Mucosa of rectum (tissue), 2 donors: Measurements from ENCODE around the gene LRMDA.

ENCODE experiments used
- H3K27ac ChIP-seq, 2 donors: one replicate each; pipeline ENCODE4 v1.7.0; 2013; ENCODE audit warnings: inconsistent platforms in 2 of 2, low read depth in 2 of 2, low read length in 2 of 2
- H3K27me3 ChIP-seq, 2 donors: one replicate each; pipeline ENCODE4 v1.7.0; 2013; ENCODE audit warnings: low read length in 2 of 2; ENCODE audit not compliant: control insufficient read depth in 2 of 2, insufficient read depth in 2 of 2
- H3K36me3 ChIP-seq, 2 donors: one replicate each; pipeline ENCODE4 v1.7.0; 2013; ENCODE audit warnings: low read length in 2 of 2; ENCODE audit not compliant: control insufficient read depth in 2 of 2, insufficient read depth in 2 of 2
- H3K4me1 ChIP-seq, 2 donors: one replicate each; pipeline ENCODE4 v1.7.0; 2013; ENCODE audit warnings: low read length in 2 of 2, mild to moderate bottlenecking in 1 of 2; ENCODE audit not compliant: control insufficient read depth in 2 of 2, insufficient read depth in 2 of 2
- H3K4me3 ChIP-seq, 2 donors: one replicate each; pipeline ENCODE4 v1.7.0; 2013; ENCODE audit warnings: low read length in 2 of 2
- H3K9ac ChIP-seq, 2 donors: one replicate each; pipeline ENCODE4 v1.7.0; 2013; ENCODE audit warnings: low read length in 2 of 2, low read depth in 1 of 2, mild to moderate bottlenecking in 1 of 2
- H3K9me3 ChIP-seq, 2 donors: one replicate each; pipeline ENCODE4 v1.7.0; 2013; ENCODE audit warnings: low read length in 2 of 2; ENCODE audit not compliant: control insufficient read depth in 2 of 2
- donor health status: healthy.
- donor health status: Normal muscosa, but diverticular disease.

LRMDA gene

GRCh38 chr10:75939541-75939940, 508.1 kb downstream of the LRMDA start:
- H3K27ac ChIP-seq, result no peak overlapping the region
- H3K27me3 ChIP-seq, result no peaks in the 10 kb centered on the region
- no peaks in the 10 kb centered on the region for H3K4me1 ChIP-seq
- H3K9ac ChIP-seq, result no peak overlapping the region
- no peaks in the 10 kb centered on the region for H3K36me3 ChIP-seq
- no peaks in the 10 kb centered on the region for H3K9me3 ChIP-seq
- no peak overlapping the region for H3K4me3 ChIP-seq

DNA sequence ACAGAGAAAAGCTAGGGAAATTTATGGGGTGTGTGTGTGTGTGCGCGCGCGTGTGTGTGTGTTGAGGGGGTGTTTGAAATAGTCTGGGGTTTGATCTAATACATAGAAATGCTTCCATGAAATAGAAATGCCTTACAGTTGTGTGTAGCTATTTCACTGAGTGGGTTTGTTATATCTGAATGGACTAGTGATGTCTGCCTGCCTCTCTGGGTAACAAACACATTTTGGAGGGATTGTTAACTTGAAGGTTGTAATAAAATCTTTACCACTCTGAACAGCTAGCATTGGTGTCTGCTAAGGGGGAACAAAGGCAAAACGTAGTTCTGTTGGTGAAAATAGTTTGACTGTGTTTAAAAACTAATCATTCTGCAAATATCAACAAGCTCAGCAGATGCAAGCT, 509.3 kb downstream of the LRMDA start:
- no peak overlapping the region for H3K27ac ChIP-seq
- H3K4me3 ChIP-seq, result no peak overlapping the region
- no peaks in the 10 kb centered on the region for H3K36me3 ChIP-seq

DNA sequence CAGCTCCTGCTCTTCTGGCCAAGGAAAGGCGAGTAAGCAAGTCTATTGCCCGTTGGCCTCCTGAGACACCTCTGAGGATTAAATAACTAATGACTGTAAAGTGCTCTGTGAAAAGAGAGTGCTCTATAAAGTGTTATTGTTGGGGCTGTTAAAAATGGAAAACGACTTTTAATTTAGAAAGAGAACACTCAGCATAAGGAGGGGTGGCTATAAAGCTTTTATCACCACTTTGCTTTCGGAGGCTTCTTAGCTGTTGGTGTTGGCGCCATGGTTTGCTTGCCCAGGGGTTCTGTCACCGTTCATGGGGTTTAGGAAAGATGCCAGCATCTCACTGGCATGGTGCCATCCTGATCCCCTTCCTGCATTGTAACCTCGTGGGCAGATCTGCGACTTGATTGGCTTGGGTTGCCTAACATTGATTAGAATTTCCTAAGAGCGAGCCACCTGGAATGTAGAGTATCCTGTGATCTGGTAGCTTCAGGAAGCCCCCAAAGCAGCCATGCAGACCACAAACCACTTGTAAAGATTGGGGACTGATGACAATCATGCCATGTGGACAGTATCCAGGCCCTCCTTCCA, 509.9 kb downstream of the LRMDA start:
- H3K27ac ChIP-seq, result no peak overlapping the region

More for the DNA sequence above, 509.3 kb downstream of the LRMDA start:
- Histone ChIP-seq H3K27me3 (no peaks in the 10 kb centered on the region), H3K9me3 (no peaks in the 10 kb centered on the region), H3K9ac (no peak overlapping the region), H3K4me1 (no peaks in the 10 kb centered on the region)

GRCh38 chr10:75944061-75944460, 512.6 kb downstream of the LRMDA start:
- no peak overlapping the region for H3K27ac ChIP-seq
- no peaks in the 10 kb centered on the region for H3K4me1 ChIP-seq
- no peaks in the 10 kb centered on the region for H3K36me3 ChIP-seq
- no peaks in the 10 kb centered on the region for H3K27me3 ChIP-seq
- H3K4me3 ChIP-seq, result no peak overlapping the region
- H3K9me3 ChIP-seq, result no peaks in the 10 kb centered on the region
- no peak overlapping the region for H3K9ac ChIP-seq

More for the DNA sequence above, 509.9 kb downstream of the LRMDA start:
- Histone ChIP-seq H3K9me3 (no peaks in the 10 kb centered on the region), H3K4me1 (no peaks in the 10 kb centered on the region), H3K36me3 (no peaks in the 10 kb centered on the region), H3K4me3 (no peak overlapping the region), H3K9ac (no peak overlapping the region), H3K27me3 (no peaks in the 10 kb centered on the region)

DNA sequence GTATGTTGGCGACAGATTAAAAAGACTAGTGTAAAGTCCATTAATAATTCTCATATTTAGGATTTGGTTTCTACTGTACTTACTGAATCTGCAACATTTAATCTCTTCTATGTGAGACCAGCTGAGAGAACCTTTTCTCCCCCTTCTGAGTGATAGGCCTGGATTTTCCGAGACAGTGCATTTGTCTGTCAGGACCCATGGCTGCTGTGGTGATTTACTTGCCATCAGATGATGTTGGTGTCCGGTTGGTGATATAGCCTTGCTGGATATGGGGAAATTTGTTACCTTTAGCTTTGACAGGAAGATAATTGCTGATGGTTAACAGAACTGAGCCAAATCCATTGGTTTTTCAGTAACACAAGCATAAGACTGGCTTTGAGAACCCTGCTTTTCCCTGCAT, 517.2 kb downstream of the LRMDA start:
- no peaks in the 10 kb centered on the region for H3K4me1 ChIP-seq
- no peak overlapping the region for H3K9ac ChIP-seq
- no peaks in the 10 kb centered on the region for H3K36me3 ChIP-seq
- H3K4me3 ChIP-seq, result no peak overlapping the region
- H3K27ac ChIP-seq, result no peak overlapping the region
- H3K27me3 ChIP-seq, result no peaks in the 10 kb centered on the region
- H3K9me3 ChIP-seq, result no peaks in the 10 kb centered on the region

- Histone ChIP-seq H3K4me3 (no peak overlapping the region), H3K9ac (no peak overlapping the region), H3K36me3 (no peaks in the 10 kb centered on the region), H3K27me3 (no peaks in the 10 kb centered on the region), H3K4me1 (no peaks in the 10 kb centered on the region), H3K27ac (no peak overlapping the region), H3K9me3 (no peaks in the 10 kb centered on the region)
These were observed 518.9 kb downstream of the LRMDA start for GRCh38 chr10:75950307-75950706.

- no peak overlapping the region for H3K9ac ChIP-seq
These were observed 519.7 kb downstream of the LRMDA start for GRCh38 chr10:75950997-75951589.

GRCh38 chr10:75951627-75952026, 520.2 kb downstream of the LRMDA start:
- no peak overlapping the region for H3K27ac ChIP-seq
- H3K4me3 ChIP-seq, result no peak overlapping the region
- H3K36me3 ChIP-seq, result no peaks in the 10 kb centered on the region
- no peak overlapping the region for H3K9ac ChIP-seq
- no peaks in the 10 kb centered on the region for H3K4me1 ChIP-seq
- no peaks in the 10 kb centered on the region for H3K27me3 ChIP-seq
- no peaks in the 10 kb centered on the region for H3K9me3 ChIP-seq

More at GRCh38 chr10:75950997-75951589, 519.7 kb downstream of the LRMDA start:
- Histone ChIP-seq H3K4me3 (no peak overlapping the region), H3K27ac (no peak overlapping the region), H3K4me1 (no peaks in the 10 kb centered on the region), H3K27me3 (no peaks in the 10 kb centered on the region), H3K9me3 (no peaks in the 10 kb centered on the region), H3K36me3 (no peaks in the 10 kb centered on the region)

DNA sequence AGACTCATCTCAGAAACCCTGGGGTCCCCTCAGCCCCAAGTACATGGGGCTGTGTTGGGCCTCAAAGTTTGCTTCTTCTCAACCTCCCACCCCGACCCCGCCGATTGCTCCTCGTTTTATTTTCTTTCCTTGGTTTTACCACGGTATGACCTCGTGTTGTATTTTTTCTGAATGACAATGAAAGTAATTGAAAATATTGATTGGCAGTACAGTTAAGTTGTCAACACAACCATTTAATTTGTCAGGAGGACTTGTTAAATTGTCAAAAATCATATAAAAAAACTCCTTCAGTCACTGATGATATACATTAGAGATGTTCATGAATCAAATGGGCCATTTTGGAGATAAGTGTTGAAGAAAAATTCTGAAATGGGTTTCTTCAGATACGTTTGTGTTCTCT, 520.7 kb downstream of the LRMDA start:
- no peaks in the 10 kb centered on the region for H3K27me3 ChIP-seq
- no peaks in the 10 kb centered on the region for H3K36me3 ChIP-seq
- H3K9me3 ChIP-seq, result no peaks in the 10 kb centered on the region
- no peak overlapping the region for H3K9ac ChIP-seq
- H3K27ac ChIP-seq, result no peak overlapping the region
- no peaks in the 10 kb centered on the region for H3K4me1 ChIP-seq
- H3K4me3 ChIP-seq, result no peak overlapping the region

DNA sequence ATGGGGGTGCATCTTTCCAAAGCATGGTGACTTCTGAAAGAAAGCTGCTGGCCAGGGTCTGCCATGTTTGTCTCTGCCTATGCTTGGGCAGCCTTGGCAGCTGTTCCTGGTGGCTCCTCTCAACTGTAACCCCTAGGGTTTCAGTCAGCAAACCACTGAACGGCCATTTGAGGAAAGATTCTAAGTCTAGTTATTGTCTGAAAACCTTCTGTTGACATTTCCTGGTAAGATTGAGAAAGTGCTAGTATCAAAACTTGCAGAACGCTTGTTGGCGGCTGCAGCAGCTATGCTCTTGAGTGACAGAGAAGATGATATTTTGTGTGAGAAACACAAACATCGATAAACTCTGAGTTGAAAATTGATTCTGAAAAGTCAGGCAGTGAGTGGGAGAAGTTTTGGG, 523.1 kb downstream of the LRMDA start:
- no peak overlapping the region for H3K9ac ChIP-seq
- H3K36me3 ChIP-seq, result no peaks in the 10 kb centered on the region
- H3K9me3 ChIP-seq, result no peaks in the 10 kb centered on the region
- no peak overlapping the region for H3K27ac ChIP-seq
- H3K4me1 ChIP-seq, result no peaks in the 10 kb centered on the region
- H3K4me3 ChIP-seq, result no peak overlapping the region
- H3K27me3 ChIP-seq, result no peaks in the 10 kb centered on the region
